CD4-positive, CD25-positive, alpha-beta regulatory T cell (primary cell): ENCODE measurements around the gene KIF18A. TPM values are rescaled to one million over a fixed set of nuclear protein-coding genes. Genes with fewer than 3 reads are reported as not detected.
A peak's percentile ranks its signal among the peaks of the same experiment; 100 is the strongest.
"Not testable (repeated sequence)": the region's sequence is repeated elsewhere in the genome, so short reads cannot be mapped to it uniquely, and the experiment has no call there.

ENCODE experiments used
- ATAC-seq, 2 donors: fragments of 150-1000 bp; cut with Tn5 transposase; one replicate each; pipeline ENCODE4 v1.10.0; 2021; ENCODE audit warnings: low read depth in 2 of 2, moderate number of reproducible peaks in 2 of 2, moderate library complexity in 1 of 2
- DNase-seq, 3 donors: peaks; one replicate each; pipeline versions ENCODE4 v3.0.0 to v3.0.0-alpha.2; 2012 to 2022; ENCODE audit warnings: mixed read lengths in 1 of 3
- H3K27ac ChIP-seq: one replicate; pipeline ENCODE4 v1.7.0; 2013; ENCODE audit warnings: mild to moderate bottlenecking, low read length; ENCODE audit not compliant: insufficient read depth, poor library complexity, severe bottlenecking
- H3K27me3 ChIP-seq: one replicate; pipeline ENCODE4 v1.7.0; 2013; ENCODE audit warnings: low read length; ENCODE audit not compliant: control insufficient read depth, insufficient read depth
- H3K36me3 ChIP-seq: one replicate; pipeline ENCODE4 v1.7.0; 2013; ENCODE audit warnings: mild to moderate bottlenecking, low read length, moderate library complexity; ENCODE audit not compliant: control insufficient read depth, insufficient read depth
- H3K4me1 ChIP-seq: 2 replicates; pipeline ENCODE4 v1.7.0; 2013; ENCODE audit warnings: mild to moderate bottlenecking, low read length; ENCODE audit not compliant: insufficient read depth, control insufficient read depth, poor library complexity, severe bottlenecking
- H3K4me3 ChIP-seq: one replicate; pipeline ENCODE4 v1.7.0; 2013; ENCODE audit warnings: low read depth, mild to moderate bottlenecking, low read length, moderate library complexity
- H3K9me3 ChIP-seq, 2 experiments: 1 replicate in 1 of 2; 2 replicates in 1 of 2; pipeline ENCODE4 v1.7.0; 2013; ENCODE audit warnings: low read length in 2 of 2, mild to moderate bottlenecking in 1 of 2, moderate library complexity in 1 of 2; ENCODE audit not compliant: control insufficient read depth in 2 of 2
- H3K27ac Mint-ChIP-seq, 3 donors: one replicate each; pipeline ENCODE4 v1.8.0; 2020 to 2022; ENCODE audit warnings: mild to moderate bottlenecking in 3 of 3, mixed read lengths in 3 of 3, moderate library complexity in 2 of 3
- H3K27me3 Mint-ChIP-seq: one replicate; pipeline ENCODE4 v1.8.0; 2022; ENCODE audit warnings: mild to moderate bottlenecking, mixed read lengths
- H3K36me3 Mint-ChIP-seq: one replicate; pipeline ENCODE4 v1.8.0; 2020; ENCODE audit warnings: mixed read lengths
- H3K4me1 Mint-ChIP-seq, 4 donors: one replicate each; pipeline ENCODE4 v1.8.0; 2020 to 2022; ENCODE audit warnings: mixed read lengths in 4 of 4, mild to moderate bottlenecking in 1 of 4
- H3K4me3 Mint-ChIP-seq, 4 donors: one replicate each; pipeline ENCODE4 v1.8.0; 2020 to 2022; ENCODE audit warnings: mild to moderate bottlenecking in 4 of 4, mixed read lengths in 4 of 4, moderate library complexity in 3 of 4
- H3K9me3 Mint-ChIP-seq, 7 donors: one replicate each; pipeline ENCODE4 v1.8.0; 2020 to 2022; ENCODE audit warnings: mixed read lengths in 7 of 7, mild to moderate bottlenecking in 3 of 7, moderate library complexity in 2 of 7
- polyA plus RNA-seq, 4 donors: library from polyadenylated mRNA; unstranded; fragments of 300-500 nt; fragmentation: Illumina TruSeq; gene quantifications; one replicate each; pipeline ENCODE4 v1.2.3, GENCODE V29; 2021
- total RNA-seq: library from RNA; stranded (reverse); gene quantifications from one replicate; pipeline ENCODE4 v1.2.3, GENCODE V29; 2022

KIF18A gene
- total and polyA plus RNA-seq, 5 donors from 2014 or later = 1.1 to 10.6 (median 1.6) TPM

GRCh38 chr11:28105869-28106268, 2.1 kb downstream of the KIF18A start:
- DNase-seq (peak in 1 of 3 donors; percentile 12), ATAC-seq (no peak)
- Mint-ChIP-seq H3K4me1 (peaks cover 16 to 65% (median 48%) of the 10 kb centered on the region in 4 donors), H3K27ac (peak overlapping the region; percentile 54 to 99 (median 62)), H3K9me3 (no peaks in the 10 kb centered on the region), H3K4me3 (peak overlapping the region; percentile 26 to 91 (median 68)), H3K27me3 (no peaks in the 10 kb centered on the region), H3K36me3 (no peaks in the 10 kb centered on the region)
- H3K9me3 ChIP-seq = no peaks in the 10 kb centered on the region
- H3K27me3 ChIP-seq = no peaks in the 10 kb centered on the region
- peaks cover 44% of the 10 kb centered on the region for H3K4me1 ChIP-seq
- H3K27ac ChIP-seq = no peak overlapping the region
- H3K4me3 ChIP-seq = peak overlapping the region; percentile 20
- H3K36me3 ChIP-seq = no peaks in the 10 kb centered on the region

- Mint-ChIP-seq H3K4me3 (no peak overlapping the region), H3K36me3 (no peaks in the 10 kb centered on the region), H3K4me1 (peaks cover 16 to 60% (median 40%) of the 10 kb centered on the region in 4 donors), H3K27me3 (no peaks in the 10 kb centered on the region), H3K27ac (no peak overlapping the region), H3K9me3 (no peaks in the 10 kb centered on the region)
- H3K4me3 ChIP-seq = peak overlapping the region; percentile 20
- peaks cover 39% of the 10 kb centered on the region for H3K4me1 ChIP-seq
- ATAC-seq = no peak
- no peak for DNase-seq
- no peaks in the 10 kb centered on the region for H3K27me3 ChIP-seq
- no peaks in the 10 kb centered on the region for H3K36me3 ChIP-seq
- H3K27ac ChIP-seq = no peak overlapping the region
- H3K9me3 ChIP-seq = no peaks in the 10 kb centered on the region
These were observed 3.0 kb downstream of the KIF18A start for GRCh38 chr11:28104984-28105383.

- Mint-ChIP-seq H3K4me1 (peaks cover 11 to 60% (median 37%) of the 10 kb centered on the region in 4 donors), H3K27ac (no peak overlapping the region)
These were observed 3.5 kb downstream of the KIF18A start for GRCh38 chr11:28104425-28104824.

GRCh38 chr11:28102300-28102699, 5.7 kb downstream of the KIF18A start:
- Mint-ChIP-seq H3K4me1 (peaks cover 3 to 51% (median 30%) of the 10 kb centered on the region in 4 donors), H3K27ac (peak overlapping the region in 1 of 3 donors; percentile 16)
- ATAC-seq, H3K9me3 Mint-ChIP-seq, H3K27ac ChIP-seq, H3K4me3 Mint-ChIP-seq, DNase-seq, H3K36me3 Mint-ChIP-seq, H3K27me3 Mint-ChIP-seq, H3K27me3 ChIP-seq, H3K4me3 ChIP-seq, H3K9me3 ChIP-seq, H3K36me3 ChIP-seq: not testable (repeated sequence)
- H3K4me1 ChIP-seq = peaks cover 22% of the 10 kb centered on the region

More at GRCh38 chr11:28104425-28104824, 3.5 kb downstream of the KIF18A start:
- Mint-ChIP-seq H3K27me3 (no peaks in the 10 kb centered on the region), H3K9me3 (no peaks in the 10 kb centered on the region), H3K36me3 (no peaks in the 10 kb centered on the region), H3K4me3 (no peak overlapping the region)
- Histone ChIP-seq H3K27ac (no peak overlapping the region), H3K36me3 (no peaks in the 10 kb centered on the region), H3K4me3 (no peak overlapping the region), H3K4me1 (peaks cover 33% of the 10 kb centered on the region), H3K9me3 (no peaks in the 10 kb centered on the region), H3K27me3 (no peaks in the 10 kb centered on the region)
- ATAC-seq (no peak), DNase-seq (no peak)

GRCh38 chr11:28100665-28101064, 7.3 kb downstream of the KIF18A start:
- no peak overlapping the region for H3K4me3 ChIP-seq
- no peaks in the 10 kb centered on the region for H3K9me3 ChIP-seq
- Mint-ChIP-seq H3K4me1 (peaks cover 3 to 47% (median 24%) of the 10 kb centered on the region in 4 donors), H3K27ac (no peak overlapping the region), H3K9me3 (no peaks in the 10 kb centered on the region), H3K36me3 (no peaks in the 10 kb centered on the region), H3K27me3 (no peaks in the 10 kb centered on the region), H3K4me3 (no peak overlapping the region)
- no peaks in the 10 kb centered on the region for H3K27me3 ChIP-seq
- H3K36me3 ChIP-seq = no peaks in the 10 kb centered on the region
- no peak overlapping the region for H3K27ac ChIP-seq
- DNase-seq = no peak
- no peak for ATAC-seq
- peaks cover 9% of the 10 kb centered on the region for H3K4me1 ChIP-seq

GRCh38 chr11:28099715-28100114, 8.2 kb downstream of the KIF18A start:
- Mint-ChIP-seq H3K4me1 (peaks cover 3 to 50% (median 22%) of the 10 kb centered on the region in 4 donors), H3K27me3 (no peaks in the 10 kb centered on the region), H3K9me3 (no peaks in the 10 kb centered on the region), H3K27ac (peak overlapping the region; percentile 0 to 38 (median 15)), H3K36me3 (no peaks in the 10 kb centered on the region), H3K4me3 (no peak overlapping the region)
- Histone ChIP-seq H3K4me3 (no peak overlapping the region), H3K27me3 (no peaks in the 10 kb centered on the region), H3K27ac (no peak overlapping the region), H3K36me3 (no peaks in the 10 kb centered on the region), H3K4me1 (peaks cover 6% of the 10 kb centered on the region), H3K9me3 (no peaks in the 10 kb centered on the region)
- ATAC-seq (no peak), DNase-seq (no peak)

GRCh38 chr11:28098257-28098656, 9.7 kb downstream of the KIF18A start:
- H3K4me3 Mint-ChIP-seq = no peak overlapping the region
- no peaks in the 10 kb centered on the region for H3K27me3 ChIP-seq
- no peak overlapping the region for H3K4me3 ChIP-seq
- H3K36me3 Mint-ChIP-seq = no peaks in the 10 kb centered on the region
- ATAC-seq (no peak), DNase-seq (no peak)
- H3K27ac Mint-ChIP-seq = no peak overlapping the region
- no peaks in the 10 kb centered on the region for H3K9me3 ChIP-seq
- peaks cover 0 to 46% (median 14%) of the 10 kb centered on the region in 4 donors for H3K4me1 Mint-ChIP-seq
- H3K9me3 Mint-ChIP-seq = no peaks in the 10 kb centered on the region
- H3K27ac ChIP-seq = no peak overlapping the region
- H3K4me1 ChIP-seq = peaks cover 1% of the 10 kb centered on the region
- no peaks in the 10 kb centered on the region for H3K27me3 Mint-ChIP-seq
- H3K36me3 ChIP-seq = no peaks in the 10 kb centered on the region

- Histone ChIP-seq H3K27me3 (no peaks in the 10 kb centered on the region), H3K9me3 (no peaks in the 10 kb centered on the region), H3K4me1 (no peaks in the 10 kb centered on the region), H3K27ac (no peak overlapping the region), H3K36me3 (no peaks in the 10 kb centered on the region), H3K4me3 (no peak overlapping the region)
- DNase-seq = no peak
- ATAC-seq = no peak
- H3K4me1 Mint-ChIP-seq = peaks cover 0 to 27% (median 5%) of the 10 kb centered on the region in 4 donors
- no peak overlapping the region for H3K27ac Mint-ChIP-seq
- no peaks in the 10 kb centered on the region for H3K27me3 Mint-ChIP-seq
- no peak overlapping the region for H3K4me3 Mint-ChIP-seq
- H3K36me3 Mint-ChIP-seq = no peaks in the 10 kb centered on the region
- no peaks in the 10 kb centered on the region for H3K9me3 Mint-ChIP-seq
These were observed 15.2 kb downstream of the KIF18A start for GRCh38 chr11:28092786-28093185.
